Activated CD4-positive, alpha-beta T cell treated with anti-CD3 and anti-CD28 coated beads for 4 hours (primary cell): Measurements from ENCODE around the gene ARHGAP31.
"Not testable (repeated sequence)": the region's sequence is repeated elsewhere in the genome, so short reads cannot be mapped to it uniquely, and the experiment has no call there.

Source experiments
- DNase-seq, 2 donors: peaks; one replicate each; pipeline ENCODE4 v3.0.0-alpha.2; 2020

The ARHGAP31 gene, protein sequence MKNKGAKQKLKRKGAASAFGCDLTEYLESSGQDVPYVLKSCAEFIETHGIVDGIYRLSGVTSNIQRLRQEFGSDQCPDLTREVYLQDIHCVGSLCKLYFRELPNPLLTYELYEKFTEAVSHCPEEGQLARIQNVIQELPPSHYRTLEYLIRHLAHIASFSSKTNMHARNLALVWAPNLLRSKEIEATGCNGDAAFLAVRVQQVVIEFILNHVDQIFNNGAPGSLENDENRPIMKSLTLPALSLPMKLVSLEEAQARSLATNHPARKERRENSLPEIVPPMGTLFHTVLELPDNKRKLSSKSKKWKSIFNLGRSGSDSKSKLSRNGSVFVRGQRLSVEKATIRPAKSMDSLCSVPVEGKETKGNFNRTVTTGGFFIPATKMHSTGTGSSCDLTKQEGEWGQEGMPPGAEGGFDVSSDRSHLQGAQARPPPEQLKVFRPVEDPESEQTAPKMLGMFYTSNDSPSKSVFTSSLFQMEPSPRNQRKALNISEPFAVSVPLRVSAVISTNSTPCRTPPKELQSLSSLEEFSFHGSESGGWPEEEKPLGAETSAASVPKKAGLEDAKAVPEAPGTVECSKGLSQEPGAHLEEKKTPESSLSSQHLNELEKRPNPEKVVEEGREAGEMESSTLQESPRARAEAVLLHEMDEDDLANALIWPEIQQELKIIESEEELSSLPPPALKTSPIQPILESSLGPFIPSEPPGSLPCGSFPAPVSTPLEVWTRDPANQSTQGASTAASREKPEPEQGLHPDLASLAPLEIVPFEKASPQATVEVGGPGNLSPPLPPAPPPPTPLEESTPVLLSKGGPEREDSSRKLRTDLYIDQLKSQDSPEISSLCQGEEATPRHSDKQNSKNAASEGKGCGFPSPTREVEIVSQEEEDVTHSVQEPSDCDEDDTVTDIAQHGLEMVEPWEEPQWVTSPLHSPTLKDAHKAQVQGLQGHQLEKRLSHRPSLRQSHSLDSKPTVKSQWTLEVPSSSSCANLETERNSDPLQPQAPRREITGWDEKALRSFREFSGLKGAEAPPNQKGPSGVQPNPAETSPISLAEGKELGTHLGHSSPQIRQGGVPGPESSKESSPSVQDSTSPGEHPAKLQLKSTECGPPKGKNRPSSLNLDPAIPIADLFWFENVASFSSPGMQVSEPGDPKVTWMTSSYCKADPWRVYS (N-terminal part only)

GRCh38 chr3:119293871-119294695 lies at the start of gene ARHGAP31:
TSS of gene ARHGAP31 (plus strand) at chr3:119294383. CDS start at chr3:119294905, 522 bp downstream.
- DNase-seq = peak; percentile 79 to 85

DNA sequence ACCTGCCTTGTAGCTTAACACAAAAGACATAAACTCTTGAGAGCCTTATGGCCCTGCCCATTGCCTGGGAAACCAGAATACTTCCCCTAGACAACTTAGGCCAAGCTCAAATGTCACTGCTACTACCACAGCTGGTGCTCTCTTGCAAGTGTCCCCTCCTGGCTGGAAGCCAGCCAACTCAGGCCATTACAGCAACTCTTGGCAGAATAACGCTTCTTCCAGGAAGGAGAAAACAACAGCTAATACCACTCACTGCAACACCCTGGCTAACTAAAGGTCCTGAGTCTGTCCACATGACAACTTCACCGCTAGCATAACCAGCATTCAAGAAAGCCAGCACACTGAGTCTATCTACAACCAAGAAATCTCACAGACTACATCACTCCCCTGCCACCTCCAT lies 48.4 kb upstream of the ARHGAP31 start:
- DNase-seq = no peak

GRCh38 chr3:119255214-119255613 lies 39.0 kb upstream of the ARHGAP31 start:
- no peak for DNase-seq

- no peak for DNase-seq
These were observed 37.1 kb upstream of the ARHGAP31 start for GRCh38 chr3:119257111-119257510.

GRCh38 chr3:119257654-119258410 lies 36.4 kb upstream of the ARHGAP31 start:
- no peak for DNase-seq

- DNase-seq = no peak
These were observed 35.3 kb upstream of the ARHGAP31 start for GRCh38 chr3:119258915-119259314.

DNA sequence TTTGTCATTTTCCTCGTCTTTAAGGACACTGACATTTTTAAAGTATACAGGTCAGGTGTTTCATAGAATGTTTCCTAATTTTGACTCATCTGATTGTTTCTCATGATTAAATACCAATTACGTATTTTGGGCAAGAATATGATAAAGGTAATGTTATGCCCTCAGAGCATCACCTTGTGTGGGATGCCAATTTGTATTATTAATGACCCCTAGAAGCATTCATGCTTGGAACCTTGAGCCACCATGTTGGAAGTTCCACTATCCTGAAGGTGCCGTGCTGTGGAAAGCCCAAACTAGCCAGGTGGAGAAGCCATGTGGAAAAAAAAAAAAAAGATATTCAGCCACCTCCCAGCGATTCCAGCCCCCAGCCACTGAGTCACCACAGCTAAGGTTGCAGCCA lies 34.4 kb upstream of the ARHGAP31 start:
- DNase-seq = no peak

DNA sequence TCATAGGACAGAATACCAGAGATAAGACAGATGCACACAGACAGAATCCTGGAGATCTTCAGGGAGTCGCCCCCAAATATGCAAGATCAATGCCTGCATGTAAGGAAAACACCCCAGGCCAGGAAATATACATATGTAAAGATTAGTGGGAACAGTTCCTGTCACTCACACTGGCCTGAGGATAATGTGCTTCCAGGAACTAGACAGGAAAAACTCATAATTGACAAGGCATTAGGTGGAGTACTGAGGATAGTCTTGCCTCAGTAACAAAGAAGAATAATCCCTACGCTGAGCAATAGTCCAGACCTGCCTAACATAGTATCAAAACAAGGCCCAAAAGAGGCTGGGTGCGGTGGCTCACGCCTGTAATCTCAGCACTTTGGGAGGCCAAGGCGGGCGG lies 33.1 kb upstream of the ARHGAP31 start:
- no peak for DNase-seq

- DNase-seq = not testable (repeated sequence)
These were observed 24.0 kb upstream of the ARHGAP31 start for GRCh38 chr3:119270212-119270611.

GRCh38 chr3:119276680-119277079 lies 17.5 kb upstream of the ARHGAP31 start:
- DNase-seq = no peak

- DNase-seq = no peak
These were observed 15.1 kb upstream of the ARHGAP31 start for GRCh38 chr3:119279101-119279554.

GRCh38 chr3:119279584-119280243 lies 14.5 kb upstream of the ARHGAP31 start:
- DNase-seq = no peak

- DNase-seq = no peak
These were observed 5.3 kb upstream of the ARHGAP31 start for GRCh38 chr3:119288669-119289403.

DNA sequence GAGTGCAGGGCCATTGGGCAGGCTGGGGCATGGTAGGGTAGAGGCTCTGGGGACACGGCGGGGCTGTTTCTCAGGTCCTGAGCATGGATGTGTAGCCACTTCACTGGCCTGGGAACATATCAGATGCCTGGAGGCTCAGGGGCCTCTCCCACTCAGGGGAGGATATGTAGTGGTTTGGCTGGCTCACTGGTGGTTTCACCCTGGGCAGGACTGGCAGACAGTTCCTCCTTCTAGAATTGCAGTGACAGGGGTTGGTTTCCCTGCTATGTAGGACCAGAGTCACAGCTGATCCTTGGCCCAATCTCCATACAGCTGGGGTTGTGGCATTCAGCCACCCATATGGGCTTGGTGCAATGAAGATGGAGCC lies 4.8 kb upstream of the ARHGAP31 start:
- DNase-seq = no peak

DNA sequence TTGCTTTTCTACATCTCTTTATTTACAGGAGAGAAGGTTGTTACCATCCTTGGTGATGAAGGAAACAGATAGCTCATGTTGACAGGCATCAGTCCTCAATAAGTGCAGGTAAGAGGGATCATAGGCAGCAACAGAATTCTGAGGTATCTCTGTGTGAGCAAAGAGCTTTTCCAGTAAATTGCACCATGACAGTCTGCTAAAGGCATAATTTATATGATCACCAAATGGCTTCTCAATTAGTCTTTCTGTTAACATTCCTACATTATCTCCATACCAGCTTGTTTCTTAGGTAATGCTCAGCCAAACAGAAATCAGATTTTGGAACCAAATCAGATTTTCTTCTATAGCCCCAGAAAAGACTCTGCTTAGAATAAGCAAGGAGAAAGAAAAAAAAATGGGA lies 3.6 kb upstream of the ARHGAP31 start:
- no peak for DNase-seq

- no peak for DNase-seq
These were observed 3.0 kb upstream of the ARHGAP31 start for GRCh38 chr3:119291062-119291700.

DNA sequence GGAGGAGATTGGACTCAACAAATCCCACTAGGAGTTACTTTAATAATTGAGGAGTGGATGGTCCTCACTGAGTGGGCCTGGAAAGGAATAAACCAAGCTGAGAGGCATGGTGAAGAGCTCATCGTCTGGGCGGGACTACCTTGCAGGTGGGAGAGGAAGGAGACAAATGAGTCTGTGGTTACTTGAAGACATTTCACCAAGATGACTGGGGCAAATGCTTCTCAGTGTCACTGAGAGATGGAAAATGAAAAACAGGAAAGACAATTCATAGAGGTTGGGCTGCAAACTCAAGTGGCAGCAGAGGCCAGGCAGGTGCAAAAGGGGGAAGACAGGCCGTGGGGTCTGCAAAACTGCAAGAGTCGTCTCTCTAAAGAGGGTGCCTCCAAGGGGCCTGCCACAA lies 1.5 kb upstream of the ARHGAP31 start:
- DNase-seq = peak; percentile 23 to 33

GRCh38 chr3:119293105-119293870 lies 895 bp upstream of the ARHGAP31 start:
- no peak for DNase-seq
